Measurements from ENCODE around the gene CFAP74.

- TF ChIP-seq CTCF (optimal IDR thresholded peaks at IDR 0.05 in 1 of 3, IDR thresholded peaks at IDR 0.05 in 1 of 3, conservative IDR thresholded peaks at IDR 0.05 in 1 of 3; ENCODE audit: extremely low read depth in 1 of 3, insufficient read depth in 2 of 3, low read length in 3 of 3) (no peak), EZH2 (IDR thresholded peaks at IDR 0.05; ENCODE audit: low read length) (no peak)
These were observed 40.0 kb downstream of the CFAP74 start for GRCh38 chr1:1963570-1963969.
